Measurements from ENCODE around the gene SLC20A1.
"Not testable (repeated sequence)": the region's sequence is repeated elsewhere in the genome, so short reads cannot be mapped to it uniquely, and the experiment has no call there.

SLC20A1 gene

GRCh38 chr2:112661656-112662305 lies 16.0 kb downstream of the SLC20A1 start:
- H3K36me3 Mint-ChIP-seq (ENCODE audit: insufficient read depth) = peaks cover 81% of the 10 kb centered on the region
- no peak for DNase-seq (ENCODE audit: low spot score in 2 of 2)
- H3K4me1 Mint-ChIP-seq = peaks cover 51% of the 10 kb centered on the region
- H3K9me3 Mint-ChIP-seq = no peaks in the 10 kb centered on the region
- no peaks in the 10 kb centered on the region for H3K27me3 Mint-ChIP-seq
- no peak for ATAC-seq (replicated peaks; ENCODE audit: extremely low read depth, poor library complexity, severe bottlenecking)
- H3K27ac Mint-ChIP-seq (ENCODE audit: low read depth) = peak overlapping the region; percentile 71
- no peak overlapping the region for H3K4me3 Mint-ChIP-seq

- peaks cover 76% of the 10 kb centered on the region for H3K36me3 Mint-ChIP-seq (ENCODE audit: insufficient read depth)
- ATAC-seq (replicated peaks; ENCODE audit: extremely low read depth, poor library complexity, severe bottlenecking) = no peak
- no peaks in the 10 kb centered on the region for H3K27me3 Mint-ChIP-seq
- H3K4me3 Mint-ChIP-seq = no peak overlapping the region
- no peak for DNase-seq (ENCODE audit: low spot score in 2 of 2)
- peak overlapping the region; percentile 19 for H3K27ac Mint-ChIP-seq (ENCODE audit: low read depth)
- no peaks in the 10 kb centered on the region for H3K9me3 Mint-ChIP-seq
- peaks cover 50% of the 10 kb centered on the region for H3K4me1 Mint-ChIP-seq
Measured at GRCh38 chr2:112662704-112663103, 17.0 kb downstream of the SLC20A1 start.

- no peak overlapping the region for H3K4me3 Mint-ChIP-seq
- no peaks in the 10 kb centered on the region for H3K27me3 Mint-ChIP-seq
- peaks cover 57% of the 10 kb centered on the region for H3K36me3 Mint-ChIP-seq (ENCODE audit: insufficient read depth)
- no peaks in the 10 kb centered on the region for H3K9me3 Mint-ChIP-seq
- DNase-seq (ENCODE audit: low spot score in 2 of 2) (no peak), ATAC-seq (replicated peaks; ENCODE audit: extremely low read depth, poor library complexity, severe bottlenecking) (no peak)
- H3K4me1 Mint-ChIP-seq = peaks cover 30% of the 10 kb centered on the region
- peak overlapping the region; percentile 16 for H3K27ac Mint-ChIP-seq (ENCODE audit: low read depth)
Measured at GRCh38 chr2:112664689-112665088, 18.9 kb downstream of the SLC20A1 start.

- ATAC-seq (replicated peaks; ENCODE audit: extremely low read depth, poor library complexity, severe bottlenecking) (no peak), DNase-seq (ENCODE audit: low spot score in 2 of 2) (no peak)
- Mint-ChIP-seq H3K27me3 (no peaks in the 10 kb centered on the region), H3K9me3 (no peaks in the 10 kb centered on the region), H3K27ac (ENCODE audit: low read depth) (peak overlapping the region; percentile 16), H3K36me3 (ENCODE audit: insufficient read depth) (peaks cover 52% of the 10 kb centered on the region), H3K4me1 (peaks cover 25% of the 10 kb centered on the region), H3K4me3 (no peak overlapping the region)
Measured at GRCh38 chr2:112665113-112665780, 19.5 kb downstream of the SLC20A1 start.

- Mint-ChIP-seq H3K9me3 (no peaks in the 10 kb centered on the region), H3K27me3 (no peaks in the 10 kb centered on the region), H3K4me1 (peaks cover 13% of the 10 kb centered on the region), H3K27ac (ENCODE audit: low read depth) (no peak overlapping the region), H3K4me3 (no peak overlapping the region), H3K36me3 (ENCODE audit: insufficient read depth) (peaks cover 39% of the 10 kb centered on the region)
- peak; percentile 24 for ATAC-seq (replicated peaks; ENCODE audit: extremely low read depth, poor library complexity, severe bottlenecking)
- no peak for DNase-seq (ENCODE audit: low spot score in 2 of 2)
Measured at GRCh38 chr2:112666761-112667122, 21.0 kb downstream of the SLC20A1 start.

GRCh38 chr2:112667540-112667939 lies 21.8 kb downstream of the SLC20A1 start:
- H3K4me3 Mint-ChIP-seq; H3K9me3 Mint-ChIP-seq; H3K27ac Mint-ChIP-seq (ENCODE audit: low read depth); ATAC-seq (replicated peaks; ENCODE audit: extremely low read depth, poor library complexity, severe bottlenecking); DNase-seq (ENCODE audit: low spot score in 2 of 2); H3K27me3 Mint-ChIP-seq: not testable (repeated sequence)
- H3K4me1 Mint-ChIP-seq = peaks cover 13% of the 10 kb centered on the region
- peaks cover 31% of the 10 kb centered on the region for H3K36me3 Mint-ChIP-seq (ENCODE audit: insufficient read depth)

- no peak for DNase-seq (ENCODE audit: low spot score in 2 of 2)
- H3K27ac Mint-ChIP-seq (ENCODE audit: low read depth) = no peak overlapping the region
- H3K27me3 Mint-ChIP-seq = no peaks in the 10 kb centered on the region
- no peaks in the 10 kb centered on the region for H3K4me1 Mint-ChIP-seq
- H3K36me3 Mint-ChIP-seq (ENCODE audit: insufficient read depth) = peaks cover 14% of the 10 kb centered on the region
- no peak for ATAC-seq (replicated peaks; ENCODE audit: extremely low read depth, poor library complexity, severe bottlenecking)
- H3K4me3 Mint-ChIP-seq = no peak overlapping the region
- H3K9me3 Mint-ChIP-seq = no peaks in the 10 kb centered on the region
Measured at GRCh38 chr2:112669667-112670066, 23.9 kb downstream of the SLC20A1 start.

- no peak for DNase-seq (ENCODE audit: low spot score in 2 of 2)
- no peaks in the 10 kb centered on the region for H3K9me3 Mint-ChIP-seq
- no peak for ATAC-seq (replicated peaks; ENCODE audit: extremely low read depth, poor library complexity, severe bottlenecking)
- no peaks in the 10 kb centered on the region for H3K27me3 Mint-ChIP-seq
- H3K27ac Mint-ChIP-seq (ENCODE audit: low read depth) = no peak overlapping the region
- H3K4me3 Mint-ChIP-seq = no peak overlapping the region
- peaks cover 11% of the 10 kb centered on the region for H3K36me3 Mint-ChIP-seq (ENCODE audit: insufficient read depth)
- H3K4me1 Mint-ChIP-seq = no peaks in the 10 kb centered on the region
Measured at GRCh38 chr2:112670252-112671022, 24.7 kb downstream of the SLC20A1 start.

GRCh38 chr2:112671801-112672200 lies 26.1 kb downstream of the SLC20A1 start:
- H3K4me3 Mint-ChIP-seq = no peak overlapping the region
- H3K36me3 Mint-ChIP-seq (ENCODE audit: insufficient read depth) = peaks cover 7% of the 10 kb centered on the region
- DNase-seq (ENCODE audit: low spot score in 2 of 2) (no peak), ATAC-seq (replicated peaks; ENCODE audit: extremely low read depth, poor library complexity, severe bottlenecking) (no peak)
- no peaks in the 10 kb centered on the region for H3K9me3 Mint-ChIP-seq
- no peaks in the 10 kb centered on the region for H3K27me3 Mint-ChIP-seq
- H3K27ac Mint-ChIP-seq (ENCODE audit: low read depth) = no peak overlapping the region
- H3K4me1 Mint-ChIP-seq = no peaks in the 10 kb centered on the region

GRCh38 chr2:112673008-112673407 lies 27.3 kb downstream of the SLC20A1 start:
- no peaks in the 10 kb centered on the region for H3K27me3 Mint-ChIP-seq
- H3K4me1 Mint-ChIP-seq = no peaks in the 10 kb centered on the region
- H3K4me3 Mint-ChIP-seq = no peak overlapping the region
- H3K9me3 Mint-ChIP-seq = no peaks in the 10 kb centered on the region
- DNase-seq (ENCODE audit: low spot score in 2 of 2) (no peak), ATAC-seq (replicated peaks; ENCODE audit: extremely low read depth, poor library complexity, severe bottlenecking) (no peak)
- no peak overlapping the region for H3K27ac Mint-ChIP-seq (ENCODE audit: low read depth)
- peaks cover 3% of the 10 kb centered on the region for H3K36me3 Mint-ChIP-seq (ENCODE audit: insufficient read depth)

- no peak overlapping the region for H3K4me3 Mint-ChIP-seq
- DNase-seq (ENCODE audit: low spot score in 2 of 2) (no peak), ATAC-seq (replicated peaks; ENCODE audit: extremely low read depth, poor library complexity, severe bottlenecking) (no peak)
- H3K27me3 Mint-ChIP-seq = no peaks in the 10 kb centered on the region
- no peaks in the 10 kb centered on the region for H3K4me1 Mint-ChIP-seq
- H3K27ac Mint-ChIP-seq (ENCODE audit: low read depth) = no peak overlapping the region
- H3K36me3 Mint-ChIP-seq (ENCODE audit: insufficient read depth) = peaks cover 3% of the 10 kb centered on the region
- no peaks in the 10 kb centered on the region for H3K9me3 Mint-ChIP-seq
Measured at GRCh38 chr2:112674229-112674628, 28.5 kb downstream of the SLC20A1 start.

GRCh38 chr2:112679484-112679883 lies 33.7 kb downstream of the SLC20A1 start:
- Mint-ChIP-seq H3K9me3 (no peaks in the 10 kb centered on the region), H3K27ac (ENCODE audit: low read depth) (no peak overlapping the region), H3K27me3 (no peaks in the 10 kb centered on the region), H3K4me1 (peaks cover 8% of the 10 kb centered on the region), H3K36me3 (ENCODE audit: insufficient read depth) (no peaks in the 10 kb centered on the region), H3K4me3 (no peak overlapping the region)
- no peak for DNase-seq (ENCODE audit: low spot score in 2 of 2)
- ATAC-seq (replicated peaks; ENCODE audit: extremely low read depth, poor library complexity, severe bottlenecking) = no peak

GRCh38 chr2:112680666-112681101 lies 34.9 kb downstream of the SLC20A1 start:
- Mint-ChIP-seq H3K9me3 (no peaks in the 10 kb centered on the region), H3K4me1 (peaks cover 15% of the 10 kb centered on the region), H3K27ac (ENCODE audit: low read depth) (peak overlapping the region; percentile 44), H3K36me3 (ENCODE audit: insufficient read depth) (no peaks in the 10 kb centered on the region), H3K4me3 (no peak overlapping the region), H3K27me3 (no peaks in the 10 kb centered on the region)
- no peak for DNase-seq (ENCODE audit: low spot score in 2 of 2)
- no peak for ATAC-seq (replicated peaks; ENCODE audit: extremely low read depth, poor library complexity, severe bottlenecking)
